Stomach (tissue), 9 donors: Measurements from ENCODE around the gene CENPVL3. TPM values are rescaled to one million over a fixed set of nuclear protein-coding genes. Genes with fewer than 3 reads are reported as not detected.

Experiments used
- DNase-seq, 2 donors: peaks; one replicate each; pipeline versions ENCODE4 v3.0.0 to v3.0.0-alpha.2; 2013 to 2019
- H3K27ac ChIP-seq, 5 donors: fragments of 200-600 bp in 4 of 5; sonication (generic) in 4 of 5; one replicate each; pipeline ENCODE4 v1.5.1; 2013 to 2019; ENCODE audit warnings: mild to moderate bottlenecking in 1 of 5, moderate library complexity in 1 of 5
- H3K27me3 ChIP-seq, 3 donors: fragments of 200-600 bp; sonication (generic); one replicate each; pipeline ENCODE4 v1.5.1; 2017 to 2019; ENCODE audit warnings: mixed run types in 1 of 3
- H3K36me3 ChIP-seq, 4 donors: fragments of 200-600 bp; sonication (generic); 1 replicate in 3 of 4; 2 replicates in 1 of 4; pipeline ENCODE4 v1.5.1; 2016 to 2019
- H3K4me1 ChIP-seq, 4 donors: fragments of 200-600 bp; sonication (generic); one replicate each; pipeline ENCODE4 v1.5.1; 2016 to 2019
- H3K4me3 ChIP-seq, 4 donors: fragments of 200-600 bp; sonication (generic) in 3 of 4; one replicate each; pipeline ENCODE4 v1.5.1; 2016 to 2019; ENCODE audit warnings: mild to moderate bottlenecking in 1 of 4
- H3K9me3 ChIP-seq, 4 donors: fragments of 200-600 bp; sonication (generic); one replicate each; pipeline ENCODE4 v1.5.1; 2016 to 2019
- CTCF ChIP-seq, 7 experiments: fragments of 450-650 bp in 4 of 7; fragments of 200-600 bp in 3 of 7; sonication (generic) in 3 of 7; IDR thresholded peaks; one replicate each; pipeline ENCODE4 v1.5.1; 2016 to 2019; ENCODE audit warnings: antibody characterized with exemption in 7 of 7, control low read depth in 2 of 7, mild to moderate bottlenecking in 1 of 7
- EP300 ChIP-seq: sonication (generic); formaldehyde crosslinking; IDR thresholded peaks from one replicate; pipeline ENCODE4 v1.6.1; 2017; ENCODE audit warnings: antibody characterized with exemption
- POLR2A ChIP-seq, 4 donors: fragments of 450-650 bp; IDR thresholded peaks; one replicate each; pipeline ENCODE4 v1.6.1; 2016; ENCODE audit warnings: antibody characterized with exemption in 4 of 4, control low read depth in 2 of 4, mild to moderate bottlenecking in 1 of 4, moderate library complexity in 1 of 4
- POLR2AphosphoS5 ChIP-seq, 3 donors: sonication (generic); formaldehyde crosslinking; IDR thresholded peaks; one replicate each; pipeline ENCODE4 v1.6.1; 2016; ENCODE audit warnings: antibody characterized with exemption in 3 of 3
- WGBS, 5 donors: extraction: QIAGEN DNeasy Blood & Tissue Kit in 3 of 5; methylation state at CpG; one replicate each; pipeline versions ENCODE4 v1.1.5 to v1.1.7; 2013 to 2018; 5-methylcytosine and 5-hydroxymethylcytosine counted together
- intact Hi-C: fragments of 100-400 bp; cut with DNase I; formaldehyde crosslinking; loops from one replicate; pipeline ENCODE4 v1.15.1; 2023; ENCODE audit warnings: low total_unique reads
- polyA plus RNA-seq, 3 donors: library from polyadenylated mRNA; stranded (reverse); fragments of 200-250 nt; gene quantifications; one replicate each; pipeline ENCODE4 v1.2.3, GENCODE V29; 2013
- total RNA-seq, 5 donors: library from RNA; depleted of rRNA; stranded (reverse); fragments of >200 nt; gene quantifications; one replicate each; pipeline versions ENCODE4 v1.1.0 to v1.2.3, GENCODE V29; 2014 to 2016
- donor health status: healthy with polysubstance abuse.
- donor health status: Bipolar disorder and iron deficiency.
- donor health status: healthy.

The CENPVL3 gene
- total and polyA plus RNA-seq, 8 donors: not detected

- H3K27ac ChIP-seq: no peak overlapping the region
- WGBS, 5 donors: 43 to 56% (median 48%) methylated on average over 2 of the region's 2 CpGs
- peaks cover 0 to 15% (median 5%) of the 10 kb centered on the region in 3 donors for H3K27me3 ChIP-seq
- intact Hi-C loops: no loop called here
- no peaks in the 10 kb centered on the region for H3K36me3 ChIP-seq
- no peak for DNase-seq
- TF ChIP-seq CTCF (IDR thresholded peaks at IDR 0.05) (no peak), EP300 (no peak), POLR2AphosphoS5 (IDR thresholded peaks at IDR 0.05) (no peak), POLR2A (IDR thresholded peaks at IDR 0.05) (no peak)
- no peak overlapping the region for H3K4me3 ChIP-seq
- no peaks in the 10 kb centered on the region for H3K9me3 ChIP-seq
- no peaks in the 10 kb centered on the region for H3K4me1 ChIP-seq
Measured at GRCh38 chrX:51571874-51572273, 46.8 kb downstream of the CENPVL3 start.

GRCh38 chrX:51569561-51569960, 49.2 kb downstream of the CENPVL3 start:
- no peak overlapping the region for H3K4me3 ChIP-seq
- H3K27ac ChIP-seq: no peak overlapping the region
- H3K27me3 ChIP-seq: peaks cover 0 to 9% (median 0%) of the 10 kb centered on the region in 3 donors
- no peaks in the 10 kb centered on the region for H3K4me1 ChIP-seq
- H3K36me3 ChIP-seq: no peaks in the 10 kb centered on the region
- no peak for DNase-seq
- 74 to 82% (median 81%) methylated on average over 3 of the region's 3 CpGs for WGBS, 5 donors
- no peaks in the 10 kb centered on the region for H3K9me3 ChIP-seq
- intact Hi-C loops: no loop called here
- TF ChIP-seq POLR2AphosphoS5 (IDR thresholded peaks at IDR 0.05) (no peak), EP300 (no peak), POLR2A (IDR thresholded peaks at IDR 0.05) (no peak), CTCF (IDR thresholded peaks at IDR 0.05) (no peak)

GRCh38 chrX:51568586-51568985, 50.1 kb downstream of the CENPVL3 start:
- H3K4me3 ChIP-seq: no peak overlapping the region
- peak in 1 of 2 donors; percentile 3 for DNase-seq
- no peaks in the 10 kb centered on the region for H3K36me3 ChIP-seq
- H3K27me3 ChIP-seq: peaks cover 0 to 6% (median 0%) of the 10 kb centered on the region in 3 donors
- no peak overlapping the region for H3K27ac ChIP-seq
- no peaks in the 10 kb centered on the region for H3K4me1 ChIP-seq
- intact Hi-C loops: no loop called here
- 25 to 63% (median 51%) methylated on average over 3 of the region's 3 CpGs for WGBS, 5 donors
- peaks cover 0 to 4% (median 1%) of the 10 kb centered on the region in 4 donors for H3K9me3 ChIP-seq
- TF ChIP-seq EP300 (no peak), POLR2AphosphoS5 (IDR thresholded peaks at IDR 0.05) (no peak)

Other genes with a start within 250 kb of the CENPVL3 start
- 1 to 10 TPM in 1 of 5 donors, under 1 TPM in 1, not detected in 3; 0.45 to 7.2 TPM for gene NUDT11, start 122.3 kb downstream of the CENPVL3 start, total RNA-seq
- gene NUDT11, start 122.3 kb downstream of the CENPVL3 start, polyA plus RNA-seq: 1 to 10 TPM in 2 of 3 donors, under 1 TPM in 1; 0.61 to 1.2 (median 1.1) TPM
- gene CENPVL2, start 63.9 kb upstream of the CENPVL3 start, total RNA-seq: not detected
- gene CENPVL2, start 63.9 kb upstream of the CENPVL3 start, polyA plus RNA-seq: not detected
- gene CENPVL1, start 91.6 kb upstream of the CENPVL3 start, total RNA-seq: not detected
- gene CENPVL1, start 91.6 kb upstream of the CENPVL3 start, polyA plus RNA-seq: not detected
- gene GSPT2, start 124.5 kb upstream of the CENPVL3 start, total RNA-seq: 10 to 100 TPM in 1 of 5 donors, 1 to 10 TPM in 3, not detected in 1; 3.5 to 13.6 (median 5.1) TPM
- gene GSPT2, start 124.5 kb upstream of the CENPVL3 start, polyA plus RNA-seq: 1 to 10 TPM; 2.9 to 3.1 (median 3.0) TPM